ENCODE data around the gene CNTNAP2. TPM values are rescaled to one million over a fixed set of nuclear protein-coding genes. Genes with fewer than 3 reads are reported as not detected.

Gene CNTNAP2
- under 1 TPM in 3 of 6 experiments, not detected in 3; 0.07 to 0.13 (median 0.12) TPM for total RNA-seq (2021; fragmentation: NEBNext Ultra II Directional; extraction: Animal tissue kit (Norgen Biotek cat#: 25700))
- long read RNA-seq = 0 reads

DNA sequence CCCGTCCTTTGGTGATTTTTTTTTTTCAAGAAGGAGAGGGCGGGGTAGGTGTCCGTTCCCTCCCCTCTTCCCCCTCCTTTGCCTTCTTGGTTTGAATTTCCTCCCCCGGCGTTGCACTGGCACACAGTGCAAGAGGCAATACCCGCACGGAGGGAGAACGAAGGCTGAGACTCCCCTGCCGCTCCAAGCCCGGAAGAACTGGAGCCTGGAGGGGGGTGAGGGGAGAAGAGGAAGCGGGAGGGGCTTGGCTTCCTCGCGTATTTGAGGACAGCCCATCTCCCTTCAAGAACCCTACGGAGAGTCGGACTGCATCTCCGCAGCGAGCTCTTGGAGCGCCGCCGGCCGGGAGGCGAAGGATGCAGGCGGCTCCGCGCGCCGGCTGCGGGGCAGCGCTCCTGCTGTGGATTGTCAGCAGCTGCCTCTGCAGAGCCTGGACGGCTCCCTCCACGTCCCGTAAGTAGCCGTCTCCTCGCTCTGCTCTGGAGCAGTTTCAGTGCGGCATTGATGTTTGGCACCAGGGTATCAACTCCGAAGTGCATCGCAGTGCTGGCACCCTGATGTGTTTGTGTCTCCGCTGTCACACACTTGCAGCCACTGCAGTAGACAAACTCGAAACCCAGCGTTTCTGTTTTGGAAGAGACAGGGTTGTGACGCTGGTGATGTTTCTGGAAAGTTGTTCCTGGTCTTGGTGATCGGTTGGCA, at the start of gene CNTNAP2:
Gene CNTNAP2, plus strand, starts transcription at position 281 of the 702 bp plus-strand sequence. Its CDS starts 76 bp downstream, at position 357.
- TF ChIP-seq, protein P1, sequence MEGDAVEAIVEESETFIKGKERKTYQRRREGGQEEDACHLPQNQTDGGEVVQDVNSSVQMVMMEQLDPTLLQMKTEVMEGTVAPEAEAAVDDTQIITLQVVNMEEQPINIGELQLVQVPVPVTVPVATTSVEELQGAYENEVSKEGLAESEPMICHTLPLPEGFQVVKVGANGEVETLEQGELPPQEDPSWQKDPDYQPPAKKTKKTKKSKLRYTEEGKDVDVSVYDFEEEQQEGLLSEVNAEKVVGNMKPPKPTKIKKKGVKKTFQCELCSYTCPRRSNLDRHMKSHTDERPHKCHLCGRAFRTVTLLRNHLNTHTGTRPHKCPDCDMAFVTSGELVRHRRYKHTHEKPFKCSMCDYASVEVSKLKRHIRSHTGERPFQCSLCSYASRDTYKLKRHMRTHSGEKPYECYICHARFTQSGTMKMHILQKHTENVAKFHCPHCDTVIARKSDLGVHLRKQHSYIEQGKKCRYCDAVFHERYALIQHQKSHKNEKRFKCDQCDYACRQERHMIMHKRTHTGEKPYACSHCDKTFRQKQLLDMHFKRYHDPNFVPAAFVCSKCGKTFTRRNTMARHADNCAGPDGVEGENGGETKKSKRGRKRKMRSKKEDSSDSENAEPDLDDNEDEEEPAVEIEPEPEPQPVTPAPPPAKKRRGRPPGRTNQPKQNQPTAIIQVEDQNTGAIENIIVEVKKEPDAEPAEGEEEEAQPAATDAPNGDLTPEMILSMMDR (IDR thresholded peaks at IDR 0.05) = no peak
- no peak for DNase-seq
- no peak within 1 kb of the TSS for H3K4me3 Mint-ChIP-seq
- no peak within 1 kb of the TSS for H3K27ac Mint-ChIP-seq
- peaks cover 31% of the 10 kb centered on the region for H3K9me3 Mint-ChIP-seq
- no peaks in the 10 kb centered on the region for H3K4me1 Mint-ChIP-seq (ENCODE audit: low read depth)
- 0 out of 2 replicates have a peak, but pooled peaks cover 3% of the 10 kb centered on the region for H3K36me3 Mint-ChIP-seq (ENCODE audit: low read depth)
- H3K27me3 Mint-ChIP-seq (ENCODE audit: insufficient read depth) = no peaks in the 10 kb centered on the region

DNA sequence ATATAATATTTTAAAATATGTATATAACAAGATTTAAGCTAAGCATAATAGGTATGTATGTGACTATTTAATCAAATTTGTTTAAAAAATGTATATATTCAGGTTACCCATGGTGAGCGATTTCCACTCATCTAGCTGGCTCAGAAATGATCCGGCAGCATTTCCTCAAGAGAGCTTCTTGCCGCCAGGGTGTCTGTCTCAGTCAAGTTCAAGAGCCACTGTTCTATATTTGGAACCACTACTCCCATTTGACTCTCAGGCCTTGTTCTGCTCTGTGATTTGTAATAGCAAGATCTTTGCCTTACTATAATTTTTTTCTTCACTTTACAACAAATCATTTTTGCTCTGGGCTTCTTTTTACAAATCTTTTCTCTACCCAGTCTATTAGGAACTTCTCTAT, 48.7 kb upstream of the CNTNAP2 start:
- H3K27ac Mint-ChIP-seq = no peak overlapping the region
- peaks cover 34% of the 10 kb centered on the region for H3K9me3 Mint-ChIP-seq
- H3K4me1 Mint-ChIP-seq (ENCODE audit: low read depth) = no peaks in the 10 kb centered on the region
- TF ChIP-seq, protein P1 (IDR thresholded peaks at IDR 0.05) = no peak
- DNase-seq = no peak
- H3K4me3 Mint-ChIP-seq = no peak overlapping the region
- no peaks in the 10 kb centered on the region; the same call in 1 of the 2 replicates for H3K36me3 Mint-ChIP-seq (ENCODE audit: low read depth)
- no peaks in the 10 kb centered on the region for H3K27me3 Mint-ChIP-seq (ENCODE audit: insufficient read depth)

DNA sequence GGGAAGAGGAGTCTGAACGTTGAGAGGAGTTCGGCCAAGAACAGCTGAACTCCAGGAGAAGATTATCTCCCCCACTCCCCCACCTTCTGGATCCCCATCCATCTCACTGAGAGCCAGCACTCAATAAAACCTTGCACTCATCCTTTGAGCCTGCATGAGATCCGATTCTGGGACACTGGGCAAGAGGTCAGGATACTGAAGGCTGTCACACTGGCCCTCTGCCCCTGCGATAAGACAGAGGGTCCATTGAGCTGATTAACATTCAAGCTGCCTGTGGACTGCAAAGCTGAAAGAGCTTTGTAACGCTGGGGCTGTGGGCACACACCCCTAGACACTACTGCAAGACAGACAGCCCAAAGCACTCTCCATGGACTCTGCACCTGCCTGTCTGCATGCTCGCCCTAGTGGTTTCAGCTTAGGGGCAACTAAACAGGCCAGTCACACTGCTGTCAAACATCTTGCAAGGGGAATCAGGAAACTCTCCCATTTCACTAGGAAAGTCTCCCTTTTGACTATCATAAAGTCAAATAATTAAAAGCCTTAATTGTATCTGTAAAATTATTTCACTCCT, 42.3 kb upstream of the CNTNAP2 start:
- H3K36me3 Mint-ChIP-seq (ENCODE audit: low read depth) = no peaks in the 10 kb centered on the region; the same call in 1 of the 2 replicates
- H3K27me3 Mint-ChIP-seq (ENCODE audit: insufficient read depth) = no peaks in the 10 kb centered on the region
- TF ChIP-seq, protein P1 (IDR thresholded peaks at IDR 0.05) = no peak
- DNase-seq = no peak
- no peaks in the 10 kb centered on the region for H3K4me1 Mint-ChIP-seq (ENCODE audit: low read depth)
- no peak overlapping the region for H3K27ac Mint-ChIP-seq
- no peak overlapping the region for H3K4me3 Mint-ChIP-seq
- H3K9me3 Mint-ChIP-seq = peaks cover 31% of the 10 kb centered on the region

DNA sequence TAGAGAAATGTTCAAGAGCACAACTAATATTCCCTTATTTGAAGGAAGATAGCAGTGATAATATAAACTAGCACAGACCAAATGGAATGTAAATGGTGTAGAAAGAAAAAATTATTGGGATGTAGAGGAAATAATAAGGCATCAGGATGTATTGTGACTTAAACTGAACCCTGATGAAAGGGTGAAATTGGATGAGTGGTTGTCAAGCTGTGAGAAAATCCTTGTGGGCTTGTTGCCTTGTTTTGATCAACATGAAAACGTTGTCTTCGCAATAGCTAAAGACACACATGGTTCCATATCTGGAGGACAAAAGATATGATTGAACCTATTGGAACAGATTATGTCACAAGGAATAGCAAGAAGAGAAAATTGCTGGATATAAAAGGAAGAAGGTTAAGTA, 40.3 kb upstream of the CNTNAP2 start:
- H3K27me3 Mint-ChIP-seq (ENCODE audit: insufficient read depth) = no peaks in the 10 kb centered on the region
- TF ChIP-seq, protein P1 (IDR thresholded peaks at IDR 0.05) = no peak
- no peaks in the 10 kb centered on the region for H3K4me1 Mint-ChIP-seq (ENCODE audit: low read depth)
- H3K27ac Mint-ChIP-seq = no peak overlapping the region
- H3K9me3 Mint-ChIP-seq = peaks cover 32% of the 10 kb centered on the region
- no peaks in the 10 kb centered on the region; the same call in 1 of the 2 replicates for H3K36me3 Mint-ChIP-seq (ENCODE audit: low read depth)
- no peak for DNase-seq
- H3K4me3 Mint-ChIP-seq = no peak overlapping the region

DNA sequence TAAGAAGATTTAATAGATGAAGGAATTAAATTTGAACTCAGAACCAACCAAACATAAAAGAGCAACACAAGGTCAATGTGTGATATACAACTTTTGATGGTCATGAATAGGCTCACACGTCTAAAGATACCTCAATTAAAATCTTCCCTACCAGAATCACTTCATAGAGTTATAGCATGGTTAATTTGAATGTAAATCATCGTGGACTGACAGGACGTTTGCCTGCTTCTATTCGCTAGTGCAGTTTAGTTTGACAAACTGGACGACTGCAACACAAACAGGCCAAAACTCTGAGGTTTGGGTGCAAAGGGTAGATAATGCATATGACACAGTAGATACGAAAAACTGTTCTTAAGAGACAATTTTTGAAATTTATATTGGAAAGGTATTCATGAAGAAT, 32.5 kb upstream of the CNTNAP2 start:
- Mint-ChIP-seq H3K4me1 (ENCODE audit: low read depth) (no peaks in the 10 kb centered on the region), H3K4me3 (no peak overlapping the region), H3K36me3 (ENCODE audit: low read depth) (no peaks in the 10 kb centered on the region; the same call in 1 of the 2 replicates), H3K27ac (no peak overlapping the region), H3K9me3 (peaks cover 30% of the 10 kb centered on the region), H3K27me3 (ENCODE audit: insufficient read depth) (no peaks in the 10 kb centered on the region)
- TF ChIP-seq, protein P1 (IDR thresholded peaks at IDR 0.05) = no peak
- DNase-seq = no peak

Data from HFFc6 (cell line).